ENCODE results near the gene NCSTN.

GRCh38 chr1:160307118-160307791, 35.9 kb upstream of the NCSTN start:
- TF ChIP-seq CTCF (IDR thresholded peaks at IDR 0.05) (no peak), POLR2AphosphoS5 (IDR thresholded peaks at IDR 0.05) (no peak), POLR2A (IDR thresholded peaks at IDR 0.05) (no peak)

Data from prostate gland (tissue), 2 donors.